Measurements from ENCODE around the gene RIMS1. TPM values are rescaled to one million over a fixed set of nuclear protein-coding genes. Genes with fewer than 3 reads are reported as not detected.

RIMS1 gene
- total RNA-seq, 1 donor from 2014 or later: not detected

- intact Hi-C loops (cut with micrococcal nuclease): no loop called here
Measured at GRCh38 chr6:72219536-72219935, 333.2 kb downstream of the RIMS1 start.

DNA sequence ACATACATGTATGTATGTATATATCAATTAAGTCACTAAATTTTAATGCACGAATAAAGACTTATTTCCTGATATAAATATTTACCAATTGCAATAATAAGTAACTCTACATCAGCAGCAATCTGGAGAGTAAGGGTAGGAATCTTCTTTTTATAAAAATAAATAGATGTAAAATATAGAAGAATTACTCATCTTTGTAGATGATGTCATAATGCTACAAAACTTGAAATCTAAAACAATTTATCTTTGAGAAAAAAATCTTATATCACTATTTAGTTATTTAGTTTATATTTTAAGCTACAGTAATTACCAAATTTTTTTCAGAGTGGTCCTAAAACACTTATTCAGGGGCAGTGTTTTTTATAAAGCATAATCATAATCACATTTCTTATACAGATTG, 351.7 kb downstream of the RIMS1 start:
- intact Hi-C loops (cut with micrococcal nuclease): no loop called here

GRCh38 chr6:72238900-72239299, 352.6 kb downstream of the RIMS1 start:
- intact Hi-C loops (cut with micrococcal nuclease): no loop called here

DNA sequence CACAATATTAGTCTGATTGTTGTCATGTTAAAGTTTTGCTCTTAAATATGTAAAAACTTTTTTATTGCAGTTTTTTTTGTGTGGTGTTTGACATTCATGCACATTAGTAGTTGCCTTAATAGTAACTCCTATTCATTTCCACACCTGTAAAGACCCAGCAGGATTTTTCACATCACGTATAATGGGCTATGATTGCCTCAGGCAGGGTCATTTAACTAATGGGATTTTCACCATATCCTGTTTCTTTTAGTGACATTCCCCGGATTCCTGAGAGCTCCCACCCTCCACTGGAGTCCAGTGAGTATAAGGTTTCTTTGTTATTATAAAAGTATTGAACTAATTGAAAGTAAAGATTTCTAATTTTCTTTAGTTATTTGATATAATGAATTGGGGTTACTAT, 359.2 kb downstream of the RIMS1 start:
- intact Hi-C loops (cut with micrococcal nuclease): no loop called here

GRCh38 chr6:72246926-72247325, 360.6 kb downstream of the RIMS1 start:
- intact Hi-C loops (cut with micrococcal nuclease): no loop called here

DNA sequence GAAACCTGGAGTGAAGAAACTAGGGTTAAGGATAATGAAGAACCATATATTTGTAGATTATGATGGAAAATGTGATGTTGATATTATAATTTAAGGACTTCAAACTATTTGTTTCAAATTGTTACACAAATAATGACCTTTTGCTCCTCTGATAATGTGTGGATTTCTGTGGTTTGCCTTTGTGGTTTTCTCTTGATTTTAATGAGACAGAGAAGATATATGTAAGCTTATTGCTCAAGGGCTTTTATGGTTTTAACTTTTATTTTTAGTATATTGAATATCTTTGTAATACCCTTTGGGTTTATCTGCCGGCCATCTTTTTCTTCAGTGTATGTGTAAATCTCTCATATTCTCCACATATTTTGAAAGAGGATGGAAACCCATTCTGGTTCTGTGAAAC, 362.3 kb downstream of the RIMS1 start:
- intact Hi-C loops (cut with micrococcal nuclease): no loop called here

DNA sequence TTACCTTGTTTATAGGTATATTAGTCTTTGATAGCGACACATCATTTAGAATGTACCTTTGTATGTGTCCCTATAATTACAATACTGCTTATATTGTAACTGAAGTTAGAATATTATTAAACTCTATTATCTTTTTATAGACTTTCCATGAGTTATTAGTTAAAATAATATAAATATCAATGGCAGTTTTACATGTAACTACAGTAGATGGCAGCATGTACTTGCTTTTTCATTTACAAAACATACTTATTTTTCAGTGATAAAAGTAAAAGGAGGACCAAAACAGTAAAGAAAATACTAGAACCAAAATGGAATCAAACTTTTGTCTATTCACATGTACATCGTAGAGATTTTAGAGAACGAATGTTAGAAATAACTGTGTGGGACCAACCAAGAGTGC, 364.3 kb downstream of the RIMS1 start:
- intact Hi-C loops (cut with micrococcal nuclease): no loop called here

- intact Hi-C loops (cut with micrococcal nuclease): no loop called here
Measured at GRCh38 chr6:72260489-72260888, 374.1 kb downstream of the RIMS1 start.

DNA sequence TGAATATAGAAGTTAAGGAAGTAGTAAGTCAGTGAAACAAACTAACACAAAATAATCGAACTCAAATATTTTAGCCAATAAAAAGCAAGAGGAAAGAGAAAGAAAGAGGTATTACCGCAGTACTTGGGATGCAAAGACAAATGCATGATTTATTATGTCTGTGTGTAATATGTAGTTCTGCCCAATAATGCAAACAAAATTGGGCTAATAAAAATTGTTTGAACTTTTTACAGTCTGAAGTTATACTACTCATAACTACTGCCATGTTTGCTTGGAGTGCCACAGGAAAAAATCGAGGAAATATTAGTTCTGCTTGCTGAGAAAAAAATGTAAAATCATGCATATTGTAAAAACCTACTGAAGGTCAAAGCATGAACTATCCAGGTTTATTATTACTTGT, 375.2 kb downstream of the RIMS1 start:
- intact Hi-C loops (cut with micrococcal nuclease): no loop called here

- intact Hi-C loops (cut with micrococcal nuclease): no loop called here
Measured at GRCh38 chr6:72262254-72262653, 375.9 kb downstream of the RIMS1 start.

DNA sequence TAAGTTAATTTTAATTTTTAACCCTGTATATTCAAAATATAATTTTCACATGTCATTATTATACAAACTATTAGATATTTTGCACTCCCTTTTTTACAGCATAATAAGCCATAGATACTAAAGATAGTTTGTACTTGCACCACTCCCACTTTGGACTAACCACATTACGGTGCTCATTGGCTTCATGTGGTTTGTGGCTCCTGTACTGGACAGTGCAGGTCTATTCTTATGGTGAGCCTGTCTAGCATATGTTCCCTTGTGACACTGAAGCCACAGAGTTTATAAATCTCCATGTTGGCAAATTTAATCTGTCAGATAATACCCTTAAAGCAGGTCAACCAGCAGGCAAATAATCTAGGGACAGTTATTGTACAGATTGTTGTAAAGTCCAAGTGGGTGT, 381.1 kb downstream of the RIMS1 start:
- intact Hi-C loops (cut with micrococcal nuclease): no loop called here

DNA sequence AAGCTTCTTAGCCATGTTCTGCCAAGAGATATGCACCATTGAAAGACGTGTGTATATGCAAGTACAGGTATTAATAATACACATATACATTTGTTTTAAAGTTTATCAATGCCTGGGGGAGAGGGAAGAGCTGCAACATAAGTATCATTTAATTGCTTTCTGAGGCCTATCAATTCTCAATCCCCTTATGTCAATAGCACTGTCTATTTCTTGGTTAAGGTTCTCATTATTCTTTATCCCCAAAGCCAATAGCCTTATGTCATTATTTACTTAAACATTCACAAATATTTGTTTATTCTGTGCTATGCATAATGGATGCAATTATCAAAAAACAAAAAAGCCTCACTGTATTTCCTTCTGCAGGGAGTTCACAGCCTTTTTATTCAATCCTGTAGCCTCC, 385.2 kb downstream of the RIMS1 start:
- intact Hi-C loops (cut with micrococcal nuclease): loop anchor here (5.0 kb wide), 1 partner anchor 99 kb away; no protein-coding TSS in a partner anchor

- intact Hi-C loops (cut with micrococcal nuclease): loop anchor here (5.0 kb wide), 1 partner anchor 101 kb away; no protein-coding TSS in a partner anchor
Measured at GRCh38 chr6:72272958-72273357, 386.6 kb downstream of the RIMS1 start.

DNA sequence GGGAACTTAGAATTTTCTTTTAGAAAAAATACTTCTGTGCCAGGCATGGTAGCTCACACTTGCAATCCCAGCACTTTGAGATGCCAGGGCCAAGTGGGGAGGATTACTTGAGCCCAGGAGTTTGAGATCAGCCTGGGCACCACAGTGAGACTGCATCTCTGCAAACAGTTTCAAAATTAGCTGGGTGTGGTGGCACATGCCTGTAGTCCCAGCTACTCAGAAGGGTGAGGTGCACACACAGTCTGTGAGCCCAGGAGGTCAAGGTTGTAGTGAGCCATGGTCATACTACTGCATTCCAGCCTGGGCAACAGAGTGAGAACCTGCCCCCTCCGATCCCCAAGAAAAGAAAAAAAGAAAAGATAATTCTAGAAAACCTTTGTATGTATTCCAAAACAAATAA, 389.5 kb downstream of the RIMS1 start:
- intact Hi-C loops (cut with micrococcal nuclease): no loop called here

DNA sequence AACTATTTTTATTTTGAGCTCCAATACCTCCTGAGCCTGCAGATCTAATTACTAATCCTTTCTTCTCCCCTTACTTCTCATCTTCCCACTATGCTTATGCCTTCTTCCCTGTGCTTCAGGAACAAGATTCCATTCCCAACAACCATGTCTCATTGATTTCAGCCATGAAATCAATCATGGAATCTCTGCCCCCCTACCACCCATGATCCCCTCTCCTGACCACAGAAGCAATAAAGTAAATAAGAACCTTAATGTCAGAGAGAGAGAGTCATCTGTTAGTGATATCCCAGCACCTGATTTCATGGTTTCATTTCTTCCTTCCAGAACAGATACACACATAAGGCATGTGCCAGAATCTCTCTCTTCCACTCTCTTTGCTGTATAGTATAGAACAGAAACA, 395.9 kb downstream of the RIMS1 start:
- intact Hi-C loops (cut with micrococcal nuclease): no loop called here

DNA sequence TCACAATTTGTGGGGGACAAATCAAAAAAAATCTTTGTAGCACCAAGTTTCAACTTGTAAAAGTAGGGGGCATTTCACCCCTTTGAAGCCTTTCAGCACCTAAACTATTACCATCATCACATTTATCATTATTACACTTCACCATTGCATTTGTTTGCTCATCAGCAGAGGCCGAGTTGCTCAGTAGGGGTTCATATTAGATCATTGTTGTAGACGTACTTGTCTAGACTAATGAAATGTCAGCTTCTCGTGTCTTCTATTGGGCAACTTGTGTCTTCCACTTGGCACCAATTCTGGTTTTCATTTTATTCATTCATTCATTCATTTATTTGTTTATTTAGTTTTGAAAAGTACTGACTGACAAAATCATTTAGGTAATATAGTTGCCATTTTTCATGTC, 397.2 kb downstream of the RIMS1 start:
- intact Hi-C loops (cut with micrococcal nuclease): no loop called here

- intact Hi-C loops (cut with micrococcal nuclease): no loop called here
Measured at GRCh38 chr6:72286911-72287311, 400.6 kb downstream of the RIMS1 start.

- intact Hi-C loops (cut with micrococcal nuclease): no loop called here
Measured at GRCh38 chr6:72287801-72288200, 401.5 kb downstream of the RIMS1 start.

GRCh38 chr6:72288592-72288991, 402.2 kb downstream of the RIMS1 start:
- intact Hi-C loops (cut with micrococcal nuclease): no loop called here

DNA sequence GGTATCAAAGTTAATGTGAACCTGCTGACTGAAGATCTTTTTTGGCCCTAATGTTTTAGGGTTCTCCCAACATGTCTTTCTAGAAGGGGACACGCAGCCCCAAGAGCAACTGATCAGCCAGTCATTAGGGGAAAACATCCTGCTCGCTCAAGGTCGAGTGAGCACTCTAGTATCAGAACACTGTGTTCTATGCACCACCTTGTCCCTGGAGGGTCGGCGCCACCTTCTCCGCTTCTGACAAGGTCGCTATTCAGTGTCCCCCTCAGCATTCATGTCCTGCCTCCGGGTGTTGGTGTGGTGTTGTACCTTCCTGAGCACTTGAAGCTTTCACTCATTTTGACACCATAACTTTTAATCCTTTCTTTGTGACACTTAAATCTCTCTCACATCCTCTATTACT, 404.3 kb downstream of the RIMS1 start:
- intact Hi-C loops (cut with micrococcal nuclease): no loop called here

- intact Hi-C loops (cut with micrococcal nuclease): no loop called here
Measured at GRCh38 chr6:72296375-72296774, 410.0 kb downstream of the RIMS1 start.

DNA sequence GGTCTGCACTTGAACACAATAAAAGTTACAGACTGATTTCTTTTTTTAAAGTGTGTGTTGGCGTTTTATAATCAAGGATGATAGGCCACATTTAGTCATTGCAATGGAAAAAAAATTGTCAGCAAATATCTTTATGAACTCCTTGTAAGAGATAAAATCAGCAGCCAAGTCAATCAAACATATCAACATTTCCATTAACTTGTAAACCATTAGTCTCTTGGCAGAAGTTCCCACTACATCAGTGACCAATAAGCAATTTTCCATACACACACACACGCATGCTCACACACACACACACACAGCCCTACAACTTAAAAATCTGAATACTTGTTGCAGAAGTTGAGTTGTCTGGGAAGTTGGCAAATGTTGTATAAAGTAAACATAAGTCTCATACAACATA, 419.6 kb downstream of the RIMS1 start:
- intact Hi-C loops (cut with micrococcal nuclease): no loop called here

DNA sequence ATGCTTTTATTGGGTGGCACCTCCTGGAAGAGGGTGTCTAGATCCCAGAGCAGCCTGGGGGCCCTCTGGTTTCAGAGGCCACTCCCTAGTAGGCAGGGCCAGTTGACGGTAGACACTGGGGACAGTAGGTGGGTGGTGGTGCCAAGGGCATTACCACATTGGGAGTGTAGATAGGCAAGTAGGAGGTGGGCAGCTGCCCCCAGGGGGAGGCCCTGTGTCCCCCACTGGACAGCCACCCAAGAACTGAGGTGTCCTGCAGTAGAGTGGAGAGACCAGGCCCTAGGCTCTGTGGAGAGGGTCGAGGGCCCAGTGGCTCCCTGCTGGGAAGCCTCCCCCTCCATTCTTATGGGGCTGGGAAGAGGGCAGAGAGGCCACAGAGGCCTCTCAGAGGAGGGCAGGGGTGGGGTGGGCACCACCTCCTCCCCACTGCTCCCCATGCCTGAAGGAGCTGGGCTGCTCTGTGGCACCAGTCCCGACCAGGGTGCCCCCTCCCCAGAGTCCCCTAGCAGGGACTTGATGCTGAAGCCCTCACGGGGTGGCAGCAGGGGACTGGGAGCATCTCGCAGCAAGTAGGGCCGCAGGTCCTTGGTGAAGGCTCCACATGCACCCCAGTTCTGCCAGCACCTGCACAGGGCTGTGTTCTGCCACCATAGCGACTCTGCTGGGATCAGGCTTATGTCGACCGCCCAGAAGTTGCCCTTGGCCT, 430.5 kb downstream of the RIMS1 start:
- intact Hi-C loops (cut with micrococcal nuclease): no loop called here

- intact Hi-C loops (cut with micrococcal nuclease): no loop called here
Measured at GRCh38 chr6:72321788-72322187, 435.4 kb downstream of the RIMS1 start.

Measured in T-helper 1 cell treated with Interleukin-12 subunit alpha and Interleukin-12 subunit beta and Interleukin-4 antibody, amounts not matched to agents 30 ng/mL and 1 ng/mL, for 36 hours (primary cell).